Natural killer cell (primary cell): ENCODE results near the gene ITPKC. TPM values are rescaled to one million over a fixed set of nuclear protein-coding genes. Genes with fewer than 3 reads are reported as not detected.

Experiments used
- ATAC-seq, 3 donors: fragments of 150-1000 bp in 2 of 3; fragments of 200-7000 bp in 1 of 3; cut with Tn5 transposase; 1 replicate in 1 of 3; 2 replicates in 2 of 3; pipeline ENCODE4 v1.10.0; 2021; ENCODE audit warnings: mild to moderate bottlenecking in 2 of 3, moderate library complexity in 2 of 3
- DNase-seq, 2 donors: peaks; one replicate each; pipeline versions ENCODE4 v3.0.0 to v3.0.0-alpha.2; 2013 to 2021; ENCODE audit warnings: mixed read lengths in 1 of 2
- H3K27ac ChIP-seq: one replicate; pipeline ENCODE4 v1.5.1; 2013; ENCODE audit warnings: mild to moderate bottlenecking, low read length
- H3K27me3 ChIP-seq: one replicate; pipeline ENCODE4 v1.6.1; 2013; ENCODE audit warnings: low read length; ENCODE audit not compliant: control insufficient read depth, insufficient read depth
- H3K36me3 ChIP-seq: one replicate; pipeline ENCODE4 v1.6.1; 2013; ENCODE audit warnings: low read length; ENCODE audit not compliant: control insufficient read depth, insufficient read depth
- H3K4me1 ChIP-seq: one replicate; pipeline ENCODE4 v1.6.1; 2013; ENCODE audit warnings: low read length; ENCODE audit not compliant: control insufficient read depth, insufficient read depth
- H3K4me3 ChIP-seq: one replicate; pipeline ENCODE4 v1.5.1; 2013; ENCODE audit warnings: low read length
- H3K9me3 ChIP-seq: one replicate; pipeline ENCODE4 v1.6.1; 2013; ENCODE audit warnings: low read length; ENCODE audit not compliant: control insufficient read depth, insufficient read depth
- H3K27ac Mint-ChIP-seq, 2 donors: one replicate each; pipeline ENCODE4 v1.8.0; 2022; ENCODE audit warnings: mild to moderate bottlenecking in 2 of 2, mixed read lengths in 2 of 2, moderate library complexity in 1 of 2
- H3K27me3 Mint-ChIP-seq, 2 donors: one replicate each; pipeline ENCODE4 v1.8.0; 2022; ENCODE audit warnings: low read depth in 2 of 2, mixed read lengths in 2 of 2
- H3K36me3 Mint-ChIP-seq: one replicate; pipeline ENCODE4 v1.8.0; 2022; ENCODE audit warnings: mixed read lengths
- H3K4me1 Mint-ChIP-seq, 2 donors: one replicate each; pipeline ENCODE4 v1.8.0; 2022; ENCODE audit warnings: mixed read lengths in 2 of 2
- H3K4me3 Mint-ChIP-seq: one replicate; pipeline ENCODE4 v1.8.0; 2022; ENCODE audit warnings: mild to moderate bottlenecking, moderate library complexity, mixed read lengths
- H3K9me3 Mint-ChIP-seq, 2 donors: one replicate each; pipeline ENCODE4 v1.8.0; 2022; ENCODE audit warnings: mixed read lengths in 2 of 2
- CTCF ChIP-seq: fragments of 200-600 bp; IDR thresholded peaks from one replicate; pipeline ENCODE4 v1.8.0; 2022; ENCODE audit warnings: antibody characterized with exemption
- WGBS: methylation state at CpG from one replicate; pipeline ENCODE4 v1.1.7; 2013; ENCODE audit warnings: missing lambda C conversion rate; ENCODE audit not compliant: insufficient coverage; 5-methylcytosine and 5-hydroxymethylcytosine counted together
- intact Hi-C: fragments of 100-400 bp; cut with micrococcal nuclease; formaldehyde crosslinking; loops from one replicate; pipeline ENCODE4 v1.14.2; 2022
- total RNA-seq, 4 donors: library from RNA; stranded (reverse); fragments of 120-200 nt in 1 of 4; gene quantifications; one replicate each; pipeline versions ENCODE4 v1.2.3 to v1.2.4, GENCODE V29; 2013 to 2022

ITPKC gene
- total RNA-seq, 3 donors from 2014 or later (not counting 1 experiment from before 2014, with no cell fraction given): 8.7 to 11.1 (median 11.0) TPM

DNA sequence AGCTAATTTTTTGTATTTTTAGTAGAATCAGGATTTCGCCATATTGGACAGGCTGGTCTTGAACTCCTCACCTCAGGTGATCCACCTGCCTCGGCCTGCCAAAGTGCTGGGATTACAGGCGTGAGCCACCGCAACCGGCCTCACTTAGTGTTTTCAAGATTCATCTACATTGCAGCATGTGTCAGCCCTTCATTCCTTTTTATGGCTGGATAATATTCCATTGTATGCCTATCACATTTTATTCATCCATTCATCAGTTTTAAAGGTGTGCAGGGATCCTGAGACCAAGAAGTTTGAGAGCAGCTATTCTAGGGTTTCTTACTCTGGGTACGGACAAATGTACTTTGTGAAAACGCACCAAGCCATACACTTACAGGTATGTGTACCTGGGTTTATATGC lies 9.3 kb upstream of the ITPKC start:
- Mint-ChIP-seq H3K9me3 (no peaks in the 10 kb centered on the region), H3K36me3 (peaks cover 6% of the 10 kb centered on the region), H3K27ac (peak overlapping the region in 1 of 2 donors; percentile 23), H3K27me3 (no peaks in the 10 kb centered on the region), H3K4me3 (no peak overlapping the region), H3K4me1 (peaks cover 0 to 19% of the 10 kb centered on the region in 2 donors)
- H3K4me1 ChIP-seq: no peaks in the 10 kb centered on the region
- peaks cover 54% of the 10 kb centered on the region for H3K36me3 ChIP-seq
- no peaks in the 10 kb centered on the region for H3K9me3 ChIP-seq
- H3K27me3 ChIP-seq: no peaks in the 10 kb centered on the region
- no peak overlapping the region for H3K27ac ChIP-seq
- DNase-seq (no peak), ATAC-seq (no peak)
- TF ChIP-seq CTCF: no peak
- WGBS: over 99% methylated on average over 7 of the region's 7 CpGs
- intact Hi-C loops: no loop called here
- no peak overlapping the region for H3K4me3 ChIP-seq

GRCh38 chr19:40709817-40710216 lies 7.1 kb upstream of the ITPKC start:
- Histone ChIP-seq H3K27me3 (no peaks in the 10 kb centered on the region), H3K4me1 (peaks cover 12% of the 10 kb centered on the region), H3K9me3 (no peaks in the 10 kb centered on the region), H3K4me3 (no peak overlapping the region), H3K36me3 (peaks cover 34% of the 10 kb centered on the region), H3K27ac (no peak overlapping the region)
- ATAC-seq (no peak), DNase-seq (no peak)
- 94% methylated on average over 5 of the region's 5 CpGs for WGBS
- no peak for TF ChIP-seq CTCF
- Mint-ChIP-seq H3K27ac (no peak overlapping the region), H3K27me3 (no peaks in the 10 kb centered on the region), H3K36me3 (peaks cover 6% of the 10 kb centered on the region), H3K4me3 (no peak overlapping the region), H3K4me1 (peaks cover 11 to 27% of the 10 kb centered on the region in 2 donors), H3K9me3 (no peaks in the 10 kb centered on the region)
- intact Hi-C loops: no loop called here

GRCh38 chr19:40713939-40714338 lies 3.0 kb upstream of the ITPKC start:
- TF ChIP-seq CTCF: no peak
- no peaks in the 10 kb centered on the region for H3K9me3 ChIP-seq
- no peaks in the 10 kb centered on the region for H3K27me3 ChIP-seq
- ATAC-seq (no peak), DNase-seq (peak in 1 of 2 donors; percentile 28)
- intact Hi-C loops: loop anchor here (1.0 kb wide), 1 partner anchor 24 kb away; the partner anchor contains the start of gene NUMBL
- WGBS: 64% methylated on average over 6 of the region's 11 CpGs
- H3K27ac Mint-ChIP-seq: peak overlapping the region; percentile 99
- no peaks in the 10 kb centered on the region for H3K9me3 Mint-ChIP-seq
- no peaks in the 10 kb centered on the region for H3K27me3 Mint-ChIP-seq
- H3K4me3 ChIP-seq: peak overlapping the region; percentile 35
- H3K27ac ChIP-seq: peak overlapping the region; percentile 92
- peaks cover 46% of the 10 kb centered on the region for H3K4me1 ChIP-seq
- H3K36me3 Mint-ChIP-seq: peaks cover 3% of the 10 kb centered on the region
- H3K4me1 Mint-ChIP-seq: peaks cover 38 to 55% of the 10 kb centered on the region in 2 donors
- peak overlapping the region; percentile 76 for H3K4me3 Mint-ChIP-seq
- peaks cover 11% of the 10 kb centered on the region for H3K36me3 ChIP-seq
